HG03097 (cell line): ENCODE data around the gene RNF212.
"Not testable (repeated sequence)": the region's sequence is repeated elsewhere in the genome, so short reads cannot be mapped to it uniquely, and the experiment has no call there.

ENCODE experiments used
- ATAC-seq: cut with Tn5 transposase; IDR thresholded peaks from one replicate; pipeline ENCODE4 v1.9.1; 2021; ENCODE audit not compliant: unreplicated experiment, low FRiP score

The RNF212 gene

DNA sequence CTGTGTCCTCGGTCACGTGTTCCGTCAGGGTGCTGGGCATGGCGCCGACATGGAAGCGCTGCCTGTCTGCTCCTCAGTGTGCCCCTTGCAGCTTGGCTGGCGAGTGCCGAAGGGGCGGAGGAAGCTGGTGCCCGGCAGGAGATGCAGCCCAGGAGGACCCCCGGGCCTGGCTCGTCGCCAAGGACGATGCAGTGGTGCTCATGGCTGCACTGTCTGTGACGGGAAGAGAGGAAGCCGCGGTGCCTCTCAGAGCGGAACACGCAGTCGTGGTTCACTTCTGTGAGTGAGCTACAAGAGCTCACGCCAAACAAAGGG, 63.8 kb downstream of the RNF212 start:
- no peak for ATAC-seq

DNA sequence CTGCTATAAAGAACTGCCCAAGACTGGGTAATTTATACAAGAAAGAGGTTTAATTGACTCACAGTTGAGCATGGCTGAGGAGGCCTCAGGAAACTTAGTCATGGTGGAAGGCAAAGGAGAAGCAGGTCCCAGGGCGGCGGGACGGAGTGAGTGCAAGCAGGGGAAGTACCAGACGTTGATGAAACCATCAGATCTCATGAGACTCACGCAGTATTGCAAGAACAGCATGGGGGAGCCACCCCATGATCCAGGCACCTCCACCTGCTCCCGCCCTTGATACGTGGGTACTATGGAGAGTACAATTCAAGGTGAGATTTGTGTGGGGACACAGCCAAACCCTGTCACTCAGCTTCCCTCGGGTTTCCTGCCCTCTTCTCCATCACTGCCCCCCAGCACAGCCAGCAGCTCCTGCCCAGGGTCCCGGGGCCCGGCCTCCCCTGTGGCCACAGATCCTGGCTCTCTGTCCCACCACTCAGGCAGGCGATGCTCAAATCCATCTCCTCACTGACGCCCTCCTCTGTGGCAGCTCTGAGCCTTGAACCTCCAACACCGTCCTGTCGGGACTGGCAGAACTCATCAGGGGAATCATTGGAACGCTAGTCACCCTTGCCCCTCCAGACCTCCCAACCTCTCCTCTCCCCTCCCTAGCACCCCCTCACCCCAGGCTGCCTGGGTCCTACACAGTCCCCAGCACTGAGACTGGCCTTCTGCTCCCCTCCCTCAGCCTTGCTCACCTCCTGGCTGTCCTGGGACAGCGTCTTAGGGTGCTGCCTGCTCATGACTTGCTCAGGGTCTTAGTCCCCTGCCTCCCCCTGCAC, 64.4 kb downstream of the RNF212 start:
- ATAC-seq, result no peak

DNA sequence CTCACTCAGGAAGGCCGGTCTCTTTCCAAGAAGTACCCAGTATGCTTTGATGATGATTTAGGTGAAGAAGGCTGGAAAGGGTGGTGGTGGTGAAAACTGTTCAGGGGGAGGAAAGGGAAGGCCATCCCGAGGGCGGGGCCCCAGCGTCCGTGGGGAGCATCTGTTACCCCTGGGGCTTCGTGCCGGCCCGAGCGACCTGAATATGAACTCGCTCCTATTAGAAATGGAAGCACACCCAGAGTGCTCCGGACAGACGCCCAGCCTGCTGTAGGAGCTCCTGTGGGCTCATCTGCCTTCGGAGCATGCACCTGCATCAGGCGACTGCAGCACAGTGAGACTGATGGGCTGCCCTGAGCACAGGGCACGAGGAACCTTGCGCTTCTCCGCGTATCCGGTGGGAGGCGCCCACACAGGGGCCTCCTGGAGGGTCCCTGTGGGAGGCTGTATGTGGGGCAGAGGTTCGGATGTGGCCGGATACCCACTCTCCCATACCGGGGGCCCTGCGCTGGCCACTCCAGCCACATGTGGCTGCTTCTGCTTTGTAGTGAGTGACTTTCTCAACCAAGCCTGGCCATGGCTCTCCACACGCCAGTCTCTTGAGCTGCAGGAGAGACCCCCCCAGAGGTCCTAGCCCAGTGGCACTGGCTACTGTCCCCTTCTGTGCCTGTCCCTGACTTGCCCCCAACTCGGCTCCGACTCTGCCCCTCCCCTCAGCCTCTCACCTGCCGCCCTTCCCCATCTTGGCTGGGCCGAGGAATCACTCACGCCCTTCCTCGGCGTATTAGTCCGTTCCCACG, 65.2 kb downstream of the RNF212 start:
- ATAC-seq, result no peak

DNA sequence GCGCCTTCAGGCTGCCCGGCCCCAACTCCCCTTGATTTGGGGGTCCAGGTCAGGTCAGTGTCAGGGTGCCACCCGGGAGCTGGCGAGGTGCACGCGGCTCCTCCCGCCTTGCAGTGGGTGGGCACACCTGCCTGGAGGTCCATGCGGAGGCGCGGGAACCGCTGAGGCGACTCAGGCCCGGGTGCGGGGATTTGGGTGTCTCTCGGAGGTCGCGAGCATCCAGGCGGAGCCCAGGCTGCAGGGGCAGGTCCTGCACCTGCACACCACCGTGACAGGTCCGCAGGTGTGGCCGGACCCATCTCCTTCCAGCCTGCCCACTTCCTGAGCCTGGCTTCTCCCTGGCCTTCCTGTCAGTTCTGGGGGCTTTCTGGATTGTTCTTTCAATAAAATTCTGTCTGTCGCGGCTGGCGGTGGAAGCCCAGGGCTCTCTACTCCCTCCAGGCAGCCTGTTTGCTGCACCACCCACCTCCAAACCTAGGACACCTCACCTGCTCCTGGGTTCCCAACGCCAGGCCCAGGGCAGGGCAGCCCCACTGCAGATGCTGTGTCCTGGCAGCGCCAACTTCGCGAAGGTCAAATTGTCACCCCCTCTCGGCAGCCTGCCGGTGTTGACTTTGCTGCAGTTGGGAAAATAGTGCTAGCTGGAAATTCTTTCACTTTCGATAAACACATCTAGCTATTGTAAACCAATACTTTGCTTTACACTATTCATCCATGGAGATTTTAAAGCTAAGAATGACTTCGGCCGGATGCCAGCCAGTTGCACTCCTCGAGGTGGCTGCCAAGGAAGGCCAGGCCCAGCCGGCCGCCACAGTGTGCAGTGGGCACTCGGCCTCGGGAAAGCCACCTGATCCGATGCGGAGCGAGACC, 66.0 kb downstream of the RNF212 start:
- no peak for ATAC-seq

DNA sequence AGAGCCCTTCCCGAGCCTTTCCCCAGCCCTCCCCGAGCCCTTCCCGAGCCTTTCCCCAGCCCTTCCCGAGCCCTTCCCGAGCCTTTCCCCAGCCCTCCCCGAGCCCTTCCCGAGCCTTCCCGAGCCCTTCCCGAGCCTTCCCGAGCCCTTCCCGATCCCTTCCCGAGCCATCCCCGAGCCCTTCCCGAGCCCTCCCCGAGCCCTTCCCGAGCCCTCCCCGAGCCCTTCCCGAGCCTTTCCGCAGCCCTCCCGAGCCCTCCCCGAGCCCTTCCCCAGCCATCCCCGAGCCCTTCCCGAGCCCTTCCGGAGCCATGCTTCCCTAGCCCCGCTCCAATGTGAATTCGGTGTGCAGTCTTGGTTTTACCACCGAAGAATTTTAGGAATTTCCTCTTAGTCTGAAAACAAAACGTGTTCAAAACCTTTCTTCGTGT, 66.8 kb downstream of the RNF212 start:
- ATAC-seq, result not testable (repeated sequence)

DNA sequence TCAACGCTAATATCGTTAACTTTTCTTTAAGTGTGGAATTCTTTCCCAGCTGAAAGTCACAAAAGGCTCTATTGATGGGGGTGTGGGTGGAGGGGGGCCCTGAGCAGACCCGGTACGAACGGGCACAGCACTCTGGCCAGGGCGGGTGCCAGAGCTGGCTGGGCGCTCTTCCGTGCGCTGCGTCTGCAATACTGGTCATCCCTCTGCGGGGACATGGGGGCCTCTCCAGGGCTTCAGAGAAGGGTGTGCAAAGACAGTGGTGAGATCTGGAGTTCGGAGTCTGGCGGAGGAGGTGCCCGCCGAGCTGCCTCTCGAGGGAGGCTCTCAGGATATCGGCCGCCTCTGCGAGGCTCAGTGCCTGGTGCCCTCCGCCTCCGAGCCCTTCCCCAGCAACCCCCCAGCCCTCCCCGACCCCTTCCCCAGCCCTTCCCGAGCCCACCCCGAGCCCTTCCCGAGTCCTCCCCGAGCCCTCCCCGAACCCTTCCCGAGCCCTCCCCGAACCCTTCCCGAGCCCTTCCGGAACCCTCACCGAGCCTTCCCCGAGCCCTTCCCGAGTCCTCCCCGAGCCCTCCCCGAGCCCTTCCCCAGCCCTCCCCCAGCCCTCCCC, 67.7 kb downstream of the RNF212 start:
- no peak for ATAC-seq

DNA sequence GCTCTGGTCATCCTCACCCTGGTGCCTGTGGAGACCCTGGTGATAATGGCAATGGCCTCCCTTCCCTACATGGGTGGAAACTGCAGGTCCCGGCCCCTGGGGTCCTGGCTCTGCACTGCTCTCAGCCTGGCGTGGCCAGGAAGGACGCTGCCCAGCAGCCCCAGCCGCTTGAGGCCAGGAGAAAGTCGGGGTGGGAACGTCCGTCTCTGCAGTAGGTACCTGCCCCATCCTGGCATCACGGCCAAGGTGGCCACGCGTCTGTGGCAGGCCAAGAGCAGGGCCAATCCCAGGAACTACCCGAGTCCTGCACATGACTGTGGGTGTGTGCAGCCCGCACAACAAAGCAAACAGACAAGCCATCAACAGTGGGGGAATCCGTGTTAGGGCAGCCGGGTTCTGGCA, 68.2 kb downstream of the RNF212 start:
- no peak for ATAC-seq

DNA sequence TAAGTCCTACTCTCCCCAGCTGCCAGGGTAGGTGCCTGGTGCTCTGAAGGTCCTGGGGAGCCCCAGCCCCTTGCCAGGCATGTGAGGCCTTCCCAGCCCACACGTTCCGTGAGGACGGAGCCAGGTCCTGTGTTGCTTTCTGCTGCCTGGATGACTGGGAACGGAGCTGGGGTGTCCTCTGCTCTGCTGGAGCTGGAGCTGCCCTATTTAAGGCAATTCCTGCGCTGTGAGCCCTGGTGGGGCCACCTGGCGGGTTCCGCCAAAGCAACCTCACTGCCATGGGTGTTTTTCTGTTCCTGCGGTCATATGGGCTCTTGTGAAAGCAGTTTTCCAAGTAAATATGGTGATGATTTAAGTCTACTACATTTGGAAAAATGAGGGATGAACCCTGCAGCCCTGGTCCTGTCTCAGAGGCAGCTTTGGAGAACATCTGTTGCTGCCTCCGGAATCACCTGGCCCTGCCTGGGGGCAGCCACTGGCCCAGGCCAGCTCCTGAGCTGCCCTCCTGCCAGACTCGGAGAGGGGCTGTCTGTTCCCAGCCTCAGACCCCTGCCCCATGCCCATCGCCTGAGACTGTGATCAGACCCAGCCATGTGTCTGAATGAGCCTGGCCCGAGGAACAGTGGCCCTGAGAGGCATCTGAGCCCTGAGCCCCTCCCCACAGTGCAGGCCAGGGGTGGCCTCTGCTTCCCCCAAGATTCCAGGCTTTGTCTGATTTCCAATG, 68.7 kb downstream of the RNF212 start:
- ATAC-seq, result no peak

DNA sequence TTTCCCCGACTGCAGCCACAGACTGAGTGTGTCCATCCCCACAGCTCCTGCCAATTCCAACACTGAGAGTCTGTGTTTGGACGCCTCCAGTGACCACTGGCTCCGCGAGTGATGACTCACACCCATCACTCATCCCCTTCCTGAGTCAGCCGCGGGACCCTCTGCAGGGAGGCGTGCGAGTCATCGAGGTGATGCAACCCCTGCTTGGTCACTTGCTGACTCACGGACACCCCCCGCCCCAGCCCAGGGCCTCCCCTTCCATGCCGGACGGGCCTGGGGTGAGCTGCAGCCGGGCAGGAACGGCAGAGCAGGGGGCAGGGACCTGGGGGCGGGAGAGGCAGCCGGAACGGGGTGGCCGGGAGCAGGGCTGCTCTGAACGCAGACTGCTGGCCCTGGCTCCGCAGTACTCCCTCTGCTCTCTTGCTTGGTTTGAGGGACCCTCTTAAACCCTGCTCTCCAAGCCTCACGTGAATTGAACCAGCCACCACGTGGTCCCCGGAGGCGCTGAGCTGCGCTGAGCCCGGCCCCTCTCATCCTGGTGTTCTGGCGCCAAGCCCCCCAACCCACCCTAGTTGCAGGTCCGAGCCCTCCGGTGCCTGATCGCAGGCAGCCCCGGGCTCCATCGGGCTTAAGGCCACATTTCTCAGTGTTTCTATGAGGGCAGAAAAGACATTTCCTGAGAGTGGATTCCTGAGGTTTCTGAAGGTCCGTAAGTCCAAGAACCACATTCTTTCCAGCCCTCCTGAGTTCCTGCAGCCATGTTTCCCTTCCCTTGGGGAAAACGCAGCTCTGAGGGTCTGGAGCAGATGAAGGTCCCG, 69.5 kb downstream of the RNF212 start:
- no peak for ATAC-seq

DNA sequence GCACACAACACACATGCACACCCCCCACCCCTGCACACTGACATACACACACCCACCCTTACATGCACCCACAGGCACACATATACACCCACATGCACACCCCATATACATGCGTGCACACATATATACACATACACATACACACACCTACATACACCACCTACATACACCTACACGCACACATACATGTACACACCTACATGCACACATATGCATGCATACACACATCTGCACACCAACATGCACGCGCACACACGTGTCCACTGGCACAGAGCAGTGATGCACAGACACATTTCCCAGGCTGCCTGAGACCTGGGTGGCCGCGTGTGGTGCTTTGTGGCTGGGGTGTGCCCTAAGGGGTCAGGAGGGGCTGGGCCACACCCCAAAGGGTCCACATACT, 70.2 kb downstream of the RNF212 start:
- ATAC-seq, result no peak

DNA sequence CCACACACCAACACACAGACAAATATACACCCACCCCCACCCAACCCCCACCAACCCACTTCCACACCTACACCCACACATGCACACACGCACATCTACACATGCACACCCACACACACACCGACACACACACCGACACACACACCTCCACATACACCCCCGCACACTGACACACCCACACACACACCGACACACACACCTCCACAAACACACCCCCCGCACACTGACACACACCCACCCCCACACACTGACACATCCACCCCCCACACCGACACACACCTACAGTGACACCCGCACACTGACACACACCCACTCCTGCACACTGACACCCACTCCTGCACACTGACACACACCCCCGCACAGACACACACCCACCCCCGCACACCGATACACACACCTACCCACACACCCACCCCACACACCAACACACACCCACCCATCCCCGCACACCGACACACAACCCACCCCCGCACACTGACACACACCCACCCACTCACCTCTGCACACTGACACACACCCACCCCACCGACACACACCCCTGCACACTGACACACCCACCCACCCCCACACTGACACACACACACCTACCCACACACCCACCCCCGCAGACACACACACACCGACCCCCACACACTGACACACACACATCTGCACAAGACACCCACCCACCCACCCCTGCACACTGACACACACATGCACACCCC, 70.9 kb downstream of the RNF212 start:
- no peak for ATAC-seq

DNA sequence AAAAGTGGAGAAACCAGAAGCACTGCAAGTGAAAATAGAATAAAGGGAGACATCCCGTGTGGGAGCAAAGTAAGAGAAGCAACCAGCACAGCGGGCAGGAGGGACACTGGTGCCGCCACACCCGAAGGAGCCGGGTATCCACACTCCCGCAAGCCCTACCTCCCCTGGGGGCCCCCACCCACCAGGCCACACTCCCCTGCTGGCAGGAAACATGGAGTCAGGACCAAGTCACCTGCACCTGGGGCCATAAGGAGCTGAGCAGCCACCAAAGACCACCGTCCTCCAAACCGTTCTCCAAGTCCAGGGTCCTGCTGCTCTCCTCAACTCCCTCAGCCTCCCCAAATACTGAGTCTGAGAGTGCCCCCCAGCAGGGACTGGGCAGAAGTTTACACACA, 71.4 kb downstream of the RNF212 start:
- no peak for ATAC-seq

DNA sequence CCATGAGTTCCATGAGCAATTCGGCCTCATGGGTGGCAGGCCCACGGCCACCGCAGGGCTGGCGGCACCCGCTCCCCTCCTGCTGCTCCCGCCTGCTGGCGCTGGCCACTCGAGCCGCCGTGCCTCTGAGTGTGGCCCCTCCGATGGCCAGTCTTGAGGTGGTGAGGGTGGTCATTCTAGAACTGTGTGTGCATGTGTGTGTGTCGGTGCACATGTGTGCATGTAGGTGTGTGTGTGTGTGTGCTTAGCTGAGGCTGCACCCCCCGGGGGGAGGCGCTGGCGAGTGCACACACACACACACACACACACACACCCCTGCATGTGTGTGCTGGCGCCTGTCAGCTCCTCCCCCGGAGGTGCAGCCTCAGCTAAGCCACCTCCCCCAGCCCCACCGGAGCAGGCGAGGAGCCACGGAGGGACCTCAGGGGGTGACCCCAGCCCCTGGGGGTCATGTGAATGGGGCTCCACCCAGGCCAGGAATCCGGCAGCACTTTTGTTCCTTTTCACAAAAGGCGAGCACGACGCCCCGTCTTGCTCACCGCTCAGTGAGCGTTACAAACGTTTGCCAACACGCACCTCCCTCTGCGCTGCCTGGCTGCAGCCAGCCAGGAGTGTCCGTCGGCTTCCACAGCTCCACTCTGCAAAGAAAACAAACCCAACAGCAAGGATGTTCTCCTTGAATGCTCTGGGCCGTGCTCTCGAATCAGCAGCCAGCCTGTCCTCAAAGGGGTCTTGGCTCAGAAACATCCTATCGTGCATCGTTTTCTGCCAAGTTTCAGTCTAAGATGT, 72.0 kb downstream of the RNF212 start:
- ATAC-seq, result no peak

DNA sequence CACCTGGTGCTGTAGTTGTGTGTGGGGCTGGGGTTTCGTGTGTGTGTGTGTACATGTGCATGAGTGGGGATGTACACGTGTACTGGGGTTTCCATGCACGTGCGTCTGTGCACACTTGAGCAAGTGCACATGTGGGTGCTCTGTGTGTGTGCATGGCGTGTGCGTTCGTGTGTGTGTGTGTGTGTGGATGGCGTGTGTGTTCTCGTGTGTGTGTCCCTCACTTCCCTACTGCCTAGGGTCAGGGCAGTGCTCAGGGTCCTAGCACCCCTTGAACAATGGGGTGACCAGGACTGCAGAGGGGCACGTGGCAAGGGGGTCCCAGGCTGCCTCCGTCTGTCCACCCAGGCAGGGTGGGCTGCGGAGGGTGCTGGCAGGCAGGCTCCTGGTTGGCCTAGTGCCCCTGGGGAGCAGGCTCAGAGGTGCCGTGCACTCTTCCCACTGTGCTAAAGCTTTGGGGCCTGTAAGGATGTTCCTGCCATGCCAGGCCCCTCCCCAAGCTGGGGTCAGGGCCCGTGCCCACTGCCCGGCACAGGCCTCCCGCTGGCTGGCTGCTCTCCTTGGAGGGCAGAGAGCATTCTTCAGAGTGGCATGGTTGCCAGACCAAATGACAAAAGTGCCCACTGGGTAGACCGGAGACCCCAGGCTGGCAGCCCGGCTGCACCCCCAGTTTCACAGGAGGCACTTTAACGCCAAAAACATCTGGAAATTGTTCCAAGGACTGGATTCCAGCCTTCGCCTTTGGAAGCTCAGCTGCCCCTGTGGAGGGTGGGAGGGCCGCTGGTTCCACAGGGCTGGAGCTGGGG, 72.8 kb downstream of the RNF212 start:
- ATAC-seq, result no peak

DNA sequence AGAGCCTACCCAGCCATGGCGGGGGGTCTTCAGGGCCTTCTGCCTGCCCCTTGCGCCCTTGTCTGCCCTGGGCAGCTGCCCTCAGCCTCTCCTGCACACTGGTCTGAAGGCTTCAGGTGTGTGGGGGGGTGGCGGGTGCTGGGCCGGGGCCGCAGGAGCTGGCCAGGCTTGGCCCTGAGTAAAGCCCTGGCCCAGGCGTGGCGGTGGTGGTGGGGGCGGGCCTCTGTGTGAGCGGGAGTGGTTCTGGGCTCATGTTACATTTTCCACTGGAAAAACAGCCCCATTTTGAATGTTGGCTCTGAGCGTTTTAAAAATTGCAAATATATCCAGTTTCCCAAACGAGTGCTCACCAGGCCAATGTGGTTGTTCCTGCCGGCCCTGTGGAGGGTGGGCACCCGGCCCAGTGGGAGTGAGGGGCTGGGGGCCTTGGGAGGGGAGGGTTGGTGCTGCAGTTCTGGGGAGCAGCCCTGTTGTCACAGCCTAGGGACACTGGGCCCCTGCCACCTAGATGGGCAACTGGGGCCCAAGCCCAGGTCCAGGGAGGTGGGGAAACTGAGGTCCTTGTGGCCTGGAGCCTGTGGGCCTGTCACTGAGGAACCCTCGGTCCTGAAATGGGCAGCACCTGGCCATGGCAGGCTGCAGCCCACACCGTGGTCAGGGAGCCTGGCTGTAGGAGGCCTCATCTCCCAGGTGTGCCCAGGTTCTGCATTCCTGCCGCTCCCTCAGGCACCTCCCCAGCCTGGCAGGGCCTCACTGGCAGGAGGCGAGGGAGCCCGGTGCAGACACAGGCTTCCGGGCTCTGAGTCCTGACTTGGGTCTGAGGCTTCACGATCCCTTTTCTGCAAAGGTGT, 73.6 kb downstream of the RNF212 start:
- no peak for ATAC-seq

DNA sequence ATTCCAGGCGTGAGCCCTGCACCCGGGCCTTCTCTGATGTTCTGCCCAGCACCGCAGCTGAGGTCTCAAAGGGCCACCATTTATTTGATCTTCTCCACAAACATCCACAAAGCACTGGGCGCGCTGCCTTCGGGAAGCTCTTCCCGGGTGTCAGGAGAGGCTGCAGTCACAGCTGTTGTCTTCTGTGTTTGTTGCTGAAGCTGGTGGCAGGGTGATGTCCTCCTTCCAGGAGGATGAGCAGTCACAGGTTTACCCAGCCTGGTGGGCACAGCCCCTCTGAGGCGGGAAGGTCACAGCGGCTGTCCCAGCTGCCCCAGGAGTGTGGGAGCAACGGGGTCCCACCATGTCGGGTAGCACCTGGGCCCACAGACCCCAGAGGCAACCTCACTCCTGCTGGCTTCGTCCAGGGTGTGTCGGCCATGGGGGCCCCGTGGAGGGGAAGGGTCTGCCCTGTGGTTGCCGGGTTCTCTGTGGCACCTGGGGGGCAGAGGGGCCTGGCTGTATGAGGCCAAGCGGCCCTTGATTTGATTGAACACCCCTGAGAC, 74.3 kb downstream of the RNF212 start:
- no peak for ATAC-seq
